Mammary microvascular endothelial cell (primary cell): ENCODE measurements around the gene SERPING1. TPM values are rescaled to one million over a fixed set of nuclear protein-coding genes. Genes with fewer than 3 reads are reported as not detected.

Source experiments
- total RNA-seq: library from RNA; depleted of rRNA; stranded (reverse); fragments of >200 nt; gene quantifications from 2 replicates; pipeline ENCODE4 v1.2.3, GENCODE V29; 2015

Gene SERPING1
- total RNA-seq = 0.87 and 1.9 TPM in 2 replicates

GRCh38 chr11:57597461-57597915 lies at the start of gene SERPING1:
TSS of gene SERPING1 (plus strand) at chr11:57597685. CDS start at chr11:57598271, 586 bp downstream.

GRCh38 chr11:57567515-57568329 lies 29.8 kb upstream of the SERPING1 start, which contains the start of gene UBE2L6:
TSS of gene UBE2L6 (minus strand) at chr11:57567672. CDS start at chr11:57567611, 61 bp downstream.

GRCh38 chr11:57649826-57650738 lies 52.6 kb downstream of the SERPING1 start, which contains the start of gene YPEL4:
TSS of gene YPEL4 (minus strand) at chr11:57649912. CDS start at chr11:57647107, 2,805 bp downstream.

GRCh38 chr11:57657194-57658022 lies 59.9 kb downstream of the SERPING1 start, which contains the start of gene CLP1:
TSS of gene CLP1 (plus strand) at chr11:57657762. CDS start at chr11:57659477, 1,715 bp downstream.

Other genes with a start within 250 kb of the SERPING1 start
- gene PRG3, start 216.5 kb upstream of the SERPING1 start, total RNA-seq = not detected in 2 replicates
- gene PRG2, start 207.0 kb upstream of the SERPING1 start, total RNA-seq = not detected in 2 replicates
- 56.3 and 68.5 TPM in 2 replicates for gene SLC43A3, start 170.6 kb upstream of the SERPING1 start, total RNA-seq
- 0.15 and 0.67 TPM in 2 replicates for gene RTN4RL2, start 137.2 kb upstream of the SERPING1 start, total RNA-seq
- gene SLC43A1, start 82.0 kb upstream of the SERPING1 start, total RNA-seq = 4.5 and 7.2 TPM in 2 replicates
- gene TIMM10, start 66.9 kb upstream of the SERPING1 start, total RNA-seq = 92.7 and 93.9 TPM in 2 replicates
- gene SMTNL1, start 60.1 kb upstream of the SERPING1 start, total RNA-seq = not detected in 2 replicates
- gene UBE2L6, start 30.0 kb upstream of the SERPING1 start, total RNA-seq = 104 and 108 TPM in 2 replicates
- 0.25 TPM in 1 of 2 replicates, not detected in the other for gene YPEL4, start 52.2 kb downstream of the SERPING1 start, total RNA-seq
- gene CLP1, start 60.1 kb downstream of the SERPING1 start, total RNA-seq = 18.1 and 21.4 TPM in 2 replicates
- gene ZDHHC5, start 70.4 kb downstream of the SERPING1 start, total RNA-seq = 42.8 and 48.2 TPM in 2 replicates
- gene MED19, start 114.5 kb downstream of the SERPING1 start, total RNA-seq = 20.9 and 31.8 TPM in 2 replicates
- gene TMX2, start 114.9 kb downstream of the SERPING1 start, total RNA-seq = 57.9 and 61.2 TPM in 2 replicates
- gene SELENOH, start 143.8 kb downstream of the SERPING1 start, total RNA-seq = 273 and 291 TPM in 2 replicates
- not detected in 2 replicates for gene BTBD18, start 154.1 kb downstream of the SERPING1 start, total RNA-seq
- 122 and 129 TPM in 2 replicates for gene CTNND1, start 164.1 kb downstream of the SERPING1 start, total RNA-seq